ENCODE results near the gene KLHL22. TPM values are rescaled to one million over a fixed set of nuclear protein-coding genes. Genes with fewer than 3 reads are reported as not detected.
A peak's percentile ranks its signal among the peaks of the same experiment; 100 is the strongest.
"Not testable (repeated sequence)": the region's sequence is repeated elsewhere in the genome, so short reads cannot be mapped to it uniquely, and the experiment has no call there.

KLHL22 gene
- total and polyA plus RNA-seq, 4 donors: 12.1 to 28.3 (median 18.8) TPM

GRCh38 chr22:20420157-20420842 lies 75.3 kb downstream of the KLHL22 start:
- ATAC-seq (ENCODE audit: insufficient read depth, low FRiP score): no peak
- 93 to 95% methylated on average over 11 of the region's 11 CpGs for WGBS, 2 donors

GRCh38 chr22:20419664-20419951 lies 76.0 kb downstream of the KLHL22 start:
- no peak for TF ChIP-seq CTCF (IDR thresholded peaks at IDR 0.05; ENCODE audit: control extremely low read depth, extremely low read depth)
- Histone ChIP-seq H3K4me1 (ENCODE audit: control insufficient read depth in 5 of 5, insufficient read depth in 5 of 5, low read length in 5 of 5) (peaks cover 0 to 28% (median 6%) of the 10 kb centered on the region in 5 donors), H3K27ac (ENCODE audit: low read depth in 1 of 2, low read length in 1 of 2) (no peak overlapping the region), H3K9me3 (ENCODE audit: control insufficient read depth in 4 of 4, insufficient read depth in 3 of 4, low read length in 3 of 4) (no peaks in the 10 kb centered on the region), H3K9ac (ENCODE audit: insufficient read depth in 1 of 2, low read length in 2 of 2) (no peak overlapping the region), H3K4me3 (no peak overlapping the region), H3K36me3 (ENCODE audit: control insufficient read depth in 4 of 4, insufficient read depth in 4 of 4, low read length in 4 of 4) (no peaks in the 10 kb centered on the region), H3K27me3 (ENCODE audit: control insufficient read depth in 3 of 3, insufficient read depth in 3 of 3, low read length in 2 of 3) (no peaks in the 10 kb centered on the region)
- 99 to 100% methylated on average over 2 of the region's 2 CpGs for WGBS, 2 donors
- ATAC-seq (ENCODE audit: insufficient read depth, low FRiP score): no peak
- DNase-seq: no peak

More at GRCh38 chr22:20420157-20420842, 75.3 kb downstream of the KLHL22 start:
- Histone ChIP-seq H3K4me3 (no peak overlapping the region), H3K9me3 (ENCODE audit: control insufficient read depth in 4 of 4, insufficient read depth in 3 of 4, low read length in 3 of 4) (no peaks in the 10 kb centered on the region), H3K27me3 (ENCODE audit: control insufficient read depth in 3 of 3, insufficient read depth in 3 of 3, low read length in 2 of 3) (no peaks in the 10 kb centered on the region), H3K9ac (ENCODE audit: insufficient read depth in 1 of 2, low read length in 2 of 2) (no peak overlapping the region), H3K4me1 (ENCODE audit: control insufficient read depth in 5 of 5, insufficient read depth in 5 of 5, low read length in 5 of 5) (peaks cover 0 to 35% (median 6%) of the 10 kb centered on the region in 5 donors), H3K36me3 (ENCODE audit: control insufficient read depth in 4 of 4, insufficient read depth in 4 of 4, low read length in 4 of 4) (no peaks in the 10 kb centered on the region), H3K27ac (ENCODE audit: low read depth in 1 of 2, low read length in 1 of 2) (no peak overlapping the region)
- DNase-seq: no peak
- TF ChIP-seq CTCF (IDR thresholded peaks at IDR 0.05; ENCODE audit: control extremely low read depth, extremely low read depth): no peak

- Histone ChIP-seq H3K27ac (ENCODE audit: low read depth in 1 of 2, low read length in 1 of 2) (peak overlapping the region in 1 of 2 donors; percentile 17), H3K4me3 (no peak overlapping the region), H3K9ac (ENCODE audit: insufficient read depth in 1 of 2, low read length in 2 of 2) (peak overlapping the region in 1 of 2 donors; percentile 2), H3K9me3 (ENCODE audit: control insufficient read depth in 4 of 4, insufficient read depth in 3 of 4, low read length in 3 of 4) (no peaks in the 10 kb centered on the region), H3K27me3 (ENCODE audit: control insufficient read depth in 3 of 3, insufficient read depth in 3 of 3, low read length in 2 of 3) (no peaks in the 10 kb centered on the region), H3K36me3 (ENCODE audit: control insufficient read depth in 4 of 4, insufficient read depth in 4 of 4, low read length in 4 of 4) (no peaks in the 10 kb centered on the region), H3K4me1 (ENCODE audit: control insufficient read depth in 5 of 5, insufficient read depth in 5 of 5, low read length in 5 of 5) (peaks cover 0 to 15% (median 6%) of the 10 kb centered on the region in 5 donors)
- DNase-seq (peak; percentile 87 to 92 (median 88)), ATAC-seq (ENCODE audit: insufficient read depth, low FRiP score) (peak; percentile 94)
- peak; percentile 90 for TF ChIP-seq CTCF (IDR thresholded peaks at IDR 0.05; ENCODE audit: control extremely low read depth, extremely low read depth)
- 16 to 21% methylated on average over 40 to 42 of the region's 42 CpGs for WGBS, 2 donors
These were observed 77.3 kb downstream of the KLHL22 start for GRCh38 chr22:20418211-20418788.

GRCh38 chr22:20415699-20416098 lies 79.9 kb downstream of the KLHL22 start:
- ATAC-seq (ENCODE audit: insufficient read depth, low FRiP score); H3K9me3 ChIP-seq (ENCODE audit: control insufficient read depth in 4 of 4, insufficient read depth in 3 of 4, low read length in 3 of 4); H3K4me1 ChIP-seq (ENCODE audit: control insufficient read depth in 5 of 5, insufficient read depth in 5 of 5, low read length in 5 of 5); H3K4me3 ChIP-seq; H3K36me3 ChIP-seq (ENCODE audit: control insufficient read depth in 4 of 4, insufficient read depth in 4 of 4, low read length in 4 of 4); H3K27ac ChIP-seq (ENCODE audit: low read depth in 1 of 2, low read length in 1 of 2); H3K27me3 ChIP-seq (ENCODE audit: control insufficient read depth in 3 of 3, insufficient read depth in 3 of 3, low read length in 2 of 3); H3K9ac ChIP-seq (ENCODE audit: insufficient read depth in 1 of 2, low read length in 2 of 2); DNase-seq: not testable (repeated sequence)
- WGBS, 2 donors: 87 to 88% methylated on average over 3 of the region's 3 CpGs

GRCh38 chr22:20415241-20415640 lies 80.4 kb downstream of the KLHL22 start:
- not testable (repeated sequence) for H3K4me1 ChIP-seq (ENCODE audit: control insufficient read depth in 5 of 5, insufficient read depth in 5 of 5, low read length in 5 of 5); H3K36me3 ChIP-seq (ENCODE audit: control insufficient read depth in 4 of 4, insufficient read depth in 4 of 4, low read length in 4 of 4); H3K9ac ChIP-seq (ENCODE audit: insufficient read depth in 1 of 2, low read length in 2 of 2); H3K4me3 ChIP-seq; H3K27me3 ChIP-seq (ENCODE audit: control insufficient read depth in 3 of 3, insufficient read depth in 3 of 3, low read length in 2 of 3); ATAC-seq (ENCODE audit: insufficient read depth, low FRiP score); DNase-seq; H3K27ac ChIP-seq (ENCODE audit: low read depth in 1 of 2, low read length in 1 of 2); H3K9me3 ChIP-seq (ENCODE audit: control insufficient read depth in 4 of 4, insufficient read depth in 3 of 4, low read length in 3 of 4)
- 76 to 96% methylated on average over 3 of the region's 3 CpGs for WGBS, 2 donors

Data from lung (tissue), 12 donors.